H1 (cell line): ENCODE results near the gene ZNF786.

Source experiments
- CHD1 ChIP-seq: IDR thresholded peaks from 2 replicates; pipeline ENCODE4 v1.6.1; 2012; ENCODE audit warnings: low read depth, low read length, improper control_type of control experiment
- FOSL1 ChIP-seq: IDR thresholded peaks from 2 replicates; pipeline ENCODE4 v1.6.1; 2011; ENCODE audit warnings: mild to moderate bottlenecking, low read depth, low read length, moderate library complexity; ENCODE audit not compliant: insufficient read depth
- PHF8 ChIP-seq: fragments of 200-600 bp; sonication (generic); conservative IDR thresholded peaks from 2 replicates; pipeline ENCODE4 v1.7.1; 2012; ENCODE audit warnings: low read depth, mild to moderate bottlenecking, inconsistent platforms, low read length, moderate library complexity
- RFX5 ChIP-seq: IDR thresholded peaks from 2 replicates; pipeline ENCODE4 v1.6.1; 2011; ENCODE audit warnings: low read depth, low read length, improper control_type of control experiment, borderline replicate concordance
- SP1 ChIP-seq: IDR thresholded peaks from 2 replicates; pipeline ENCODE4 v1.6.1; 2011; ENCODE audit warnings: low read depth, low read length
- TF ChIP-seq, protein P1 (sequence below), 3 experiments: IDR thresholded peaks; 1 replicate in 2 of 3; 2 replicates in 1 of 3; pipeline versions ENCODE4 v1.5.1 to v1.6.1; 2011; ENCODE audit warnings: low read length in 3 of 3, mild to moderate bottlenecking in 3 of 3, inconsistent platforms in 2 of 3, low read depth in 1 of 3, moderate library complexity in 1 of 3; ENCODE audit not compliant: insufficient read depth in 1 of 3; ENCODE audit errors: control extremely low read depth in 1 of 3

GRCh38 chr7:149048805-149049204 is 41.7 kb downstream of the ZNF786 start:
- TF ChIP-seq RFX5, result no peak
- TF ChIP-seq, protein P1, sequence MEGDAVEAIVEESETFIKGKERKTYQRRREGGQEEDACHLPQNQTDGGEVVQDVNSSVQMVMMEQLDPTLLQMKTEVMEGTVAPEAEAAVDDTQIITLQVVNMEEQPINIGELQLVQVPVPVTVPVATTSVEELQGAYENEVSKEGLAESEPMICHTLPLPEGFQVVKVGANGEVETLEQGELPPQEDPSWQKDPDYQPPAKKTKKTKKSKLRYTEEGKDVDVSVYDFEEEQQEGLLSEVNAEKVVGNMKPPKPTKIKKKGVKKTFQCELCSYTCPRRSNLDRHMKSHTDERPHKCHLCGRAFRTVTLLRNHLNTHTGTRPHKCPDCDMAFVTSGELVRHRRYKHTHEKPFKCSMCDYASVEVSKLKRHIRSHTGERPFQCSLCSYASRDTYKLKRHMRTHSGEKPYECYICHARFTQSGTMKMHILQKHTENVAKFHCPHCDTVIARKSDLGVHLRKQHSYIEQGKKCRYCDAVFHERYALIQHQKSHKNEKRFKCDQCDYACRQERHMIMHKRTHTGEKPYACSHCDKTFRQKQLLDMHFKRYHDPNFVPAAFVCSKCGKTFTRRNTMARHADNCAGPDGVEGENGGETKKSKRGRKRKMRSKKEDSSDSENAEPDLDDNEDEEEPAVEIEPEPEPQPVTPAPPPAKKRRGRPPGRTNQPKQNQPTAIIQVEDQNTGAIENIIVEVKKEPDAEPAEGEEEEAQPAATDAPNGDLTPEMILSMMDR (IDR thresholded peaks at IDR 0.05; ENCODE audit: control extremely low read depth in 1 of 3, insufficient read depth in 1 of 3, low read depth in 1 of 3, low read length in 3 of 3), result no peak
- no peak for TF ChIP-seq CHD1
- TF ChIP-seq SP1, result no peak
- no peak for TF ChIP-seq FOSL1
- TF ChIP-seq PHF8, result no peak
